Hepatocyte (in vitro differentiated cells): Measurements from ENCODE around the gene LSM14A. TPM values are rescaled to one million over a fixed set of nuclear protein-coding genes. Genes with fewer than 3 reads are reported as not detected.
"Not testable (repeated sequence)": the region's sequence is repeated elsewhere in the genome, so short reads cannot be mapped to it uniquely, and the experiment has no call there.

Experiments
- DNase-seq: peaks from one replicate; pipeline ENCODE4 v3.0.0-alpha.2; 2016; ENCODE audit warnings: low spot score
- H2AFZ ChIP-seq: fragments of 200-600 bp; sonication (generic); 2 replicates; pipeline ENCODE4 v1.6.0; 2016; ENCODE audit warnings: antibody characterized with exemption, mild to moderate bottlenecking
- H3K27ac ChIP-seq: fragments of 200-600 bp; sonication (generic); 2 replicates; pipeline ENCODE4 v1.5.1; 2016; ENCODE audit warnings: mild to moderate bottlenecking
- H3K27me3 ChIP-seq: fragments of 200-600 bp; sonication (generic); 2 replicates; pipeline ENCODE4 v1.6.1; 2016
- H3K36me3 ChIP-seq: fragments of 200-600 bp; sonication (generic); replicated peaks from 2 replicates; pipeline ENCODE4 v1.5.1; 2016; ENCODE audit warnings: low read depth; ENCODE audit not compliant: insufficient read depth
- H3K4me1 ChIP-seq: fragments of 200-600 bp; sonication (generic); 2 replicates; pipeline ENCODE4 v1.5.1; 2016; ENCODE audit warnings: mild to moderate bottlenecking, moderate library complexity; ENCODE audit not compliant: insufficient read depth
- H3K4me2 ChIP-seq: fragments of 200-600 bp; sonication (generic); 2 replicates; pipeline ENCODE4 v1.6.0; 2016
- H3K4me3 ChIP-seq: fragments of 200-600 bp; sonication (generic); 2 replicates; pipeline ENCODE4 v1.5.1; 2016; ENCODE audit warnings: mild to moderate bottlenecking
- H3K79me2 ChIP-seq: fragments of 200-600 bp; sonication (generic); 2 replicates; pipeline ENCODE4 v1.6.0; 2017; ENCODE audit warnings: mild to moderate bottlenecking
- H3K9me2 ChIP-seq: fragments of 200-600 bp; sonication (generic); replicated peaks from 2 replicates; pipeline ENCODE4 v1.6.0; 2017; ENCODE audit warnings: mild to moderate bottlenecking; ENCODE audit not compliant: insufficient read depth
- H3K9me3 ChIP-seq: fragments of 200-600 bp; sonication (generic); 2 replicates; pipeline ENCODE4 v1.5.1; 2016; ENCODE audit warnings: low read depth, mild to moderate bottlenecking
- H4K20me1 ChIP-seq: fragments of 200-600 bp; sonication (generic); 2 replicates; pipeline ENCODE4 v1.6.0; 2016; ENCODE audit warnings: mild to moderate bottlenecking; ENCODE audit not compliant: insufficient read depth, poor library complexity, severe bottlenecking
- EZH2 ChIP-seq: fragments of 200-600 bp; sonication (generic); IDR thresholded peaks from 2 replicates; pipeline ENCODE4 v1.6.1; 2016; ENCODE audit warnings: antibody characterized with exemption, mild to moderate bottlenecking, borderline replicate concordance
- EZH2phosphoT487 ChIP-seq: fragments of 200-600 bp; sonication (generic); IDR thresholded peaks from one replicate; pipeline ENCODE4 v1.6.1; 2018; ENCODE audit warnings: antibody characterized with exemption, mild to moderate bottlenecking, low read depth, moderate library complexity; ENCODE audit not compliant: unreplicated experiment, severe bottlenecking
- WGBS: methylation state at CpG from one replicate; pipeline ENCODE4 v1.1.6; 2016; ENCODE audit warnings: low lambda C conversion rate; ENCODE audit errors: missing lambda C conversion rate; 5-methylcytosine and 5-hydroxymethylcytosine counted together
- polyA plus RNA-seq: library from polyadenylated mRNA; unstranded; fragments of >200 nt; fragmentation: Nextera tagmentation; extraction: Ambion mirVana; gene quantifications from 2 replicates; pipeline ENCODE4 v1.2.1, GENCODE V29; 2016
- total RNA-seq: library from RNA; depleted of rRNA; stranded (reverse); fragments of >200 nt; gene quantifications from 2 replicates; pipeline ENCODE4 v1.2.3, GENCODE V29; 2014
- TF ChIP-seq, protein P1 (sequence below): fragments of 200-600 bp; sonication (generic); IDR thresholded peaks from 2 replicates; pipeline ENCODE4 v1.5.1; 2016; ENCODE audit warnings: antibody characterized with exemption, mild to moderate bottlenecking; ENCODE audit not compliant: poor library complexity

Gene LSM14A
- total and polyA plus RNA-seq, 2 experiments from 2014 or later: 64.7 to 96.5 TPM

DNA sequence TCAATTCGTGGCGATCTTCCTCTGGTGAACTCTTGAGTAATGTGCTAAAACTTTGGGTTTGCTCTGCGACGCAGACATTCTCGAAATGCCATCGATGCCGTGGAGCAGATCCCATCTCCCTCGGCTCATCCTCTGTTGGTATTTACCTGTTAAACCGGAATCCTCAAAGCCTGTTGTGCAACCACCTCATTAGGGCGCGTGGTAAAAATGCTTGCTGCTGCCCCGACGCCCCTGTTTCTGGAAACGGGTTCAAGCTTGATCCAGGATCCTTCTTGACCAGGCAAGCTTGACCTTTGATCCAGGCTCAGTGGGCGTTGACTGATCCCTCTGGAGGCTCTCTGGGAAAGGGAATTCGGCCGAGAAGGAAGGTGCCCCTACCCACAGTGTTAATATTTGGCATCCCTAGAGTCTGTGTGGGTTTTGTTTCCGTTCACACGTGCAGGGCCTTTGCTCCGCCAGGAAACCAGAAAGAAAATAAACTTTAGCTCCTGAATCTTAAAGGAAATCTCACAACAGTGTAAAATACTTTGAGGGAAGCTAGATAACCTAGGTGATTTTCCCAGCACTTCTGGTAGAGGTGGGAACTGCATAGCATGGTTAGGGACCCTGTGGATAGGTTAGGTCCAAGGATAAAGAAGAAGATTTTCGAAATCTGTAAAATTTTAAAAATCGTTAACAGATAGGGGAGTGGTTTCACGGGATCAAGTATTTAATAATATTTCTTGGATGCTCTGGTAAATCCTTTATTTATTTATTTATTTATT, 1.1 kb downstream of the LSM14A start:
- no peaks in the 10 kb centered on the region for H3K9me2 ChIP-seq
- WGBS: 5% methylated on average over 23 of the region's 23 CpGs
- no peaks in the 10 kb centered on the region for H3K9me3 ChIP-seq
- peak overlapping the region; percentile 85 for H2AFZ ChIP-seq
- peak overlapping the region; percentile 95 for H3K4me2 ChIP-seq
- H3K27ac ChIP-seq: peak overlapping the region; percentile 100
- H3K4me1 ChIP-seq: peaks cover 65% of the 10 kb centered on the region
- peaks cover 71% of the 10 kb centered on the region for H3K79me2 ChIP-seq
- no peak for TF ChIP-seq EZH2
- no peak for TF ChIP-seq EZH2phosphoT487
- TF ChIP-seq, protein P1, sequence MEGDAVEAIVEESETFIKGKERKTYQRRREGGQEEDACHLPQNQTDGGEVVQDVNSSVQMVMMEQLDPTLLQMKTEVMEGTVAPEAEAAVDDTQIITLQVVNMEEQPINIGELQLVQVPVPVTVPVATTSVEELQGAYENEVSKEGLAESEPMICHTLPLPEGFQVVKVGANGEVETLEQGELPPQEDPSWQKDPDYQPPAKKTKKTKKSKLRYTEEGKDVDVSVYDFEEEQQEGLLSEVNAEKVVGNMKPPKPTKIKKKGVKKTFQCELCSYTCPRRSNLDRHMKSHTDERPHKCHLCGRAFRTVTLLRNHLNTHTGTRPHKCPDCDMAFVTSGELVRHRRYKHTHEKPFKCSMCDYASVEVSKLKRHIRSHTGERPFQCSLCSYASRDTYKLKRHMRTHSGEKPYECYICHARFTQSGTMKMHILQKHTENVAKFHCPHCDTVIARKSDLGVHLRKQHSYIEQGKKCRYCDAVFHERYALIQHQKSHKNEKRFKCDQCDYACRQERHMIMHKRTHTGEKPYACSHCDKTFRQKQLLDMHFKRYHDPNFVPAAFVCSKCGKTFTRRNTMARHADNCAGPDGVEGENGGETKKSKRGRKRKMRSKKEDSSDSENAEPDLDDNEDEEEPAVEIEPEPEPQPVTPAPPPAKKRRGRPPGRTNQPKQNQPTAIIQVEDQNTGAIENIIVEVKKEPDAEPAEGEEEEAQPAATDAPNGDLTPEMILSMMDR: no peak
- peaks cover 52% of the 10 kb centered on the region for H4K20me1 ChIP-seq
- peak; percentile 64 for DNase-seq
- H3K27me3 ChIP-seq: no peaks in the 10 kb centered on the region
- H3K4me3 ChIP-seq: peak overlapping the region; percentile 95
- H3K36me3 ChIP-seq: no peaks in the 10 kb centered on the region

DNA sequence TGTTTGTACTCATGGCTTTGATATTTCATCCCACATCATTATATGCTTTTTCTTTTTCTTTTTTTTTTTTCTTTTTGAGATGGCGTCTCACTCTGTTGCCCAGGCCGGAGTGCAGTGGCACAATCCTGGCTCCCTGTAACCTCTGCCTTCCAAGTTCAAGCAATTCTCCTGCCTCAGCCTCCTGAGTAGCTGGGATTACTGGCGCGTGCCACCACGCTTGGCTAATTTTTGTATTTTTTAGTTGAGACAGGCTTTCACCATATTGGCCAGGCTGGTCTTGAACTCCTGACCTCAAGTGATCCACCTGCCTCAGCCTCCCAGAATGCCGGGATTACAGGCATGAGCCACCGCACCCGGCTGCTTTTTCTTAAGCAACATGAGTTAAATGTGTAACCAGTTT, 2.9 kb downstream of the LSM14A start:
- Histone ChIP-seq H3K4me2 (peak overlapping the region; percentile 95), H4K20me1 (peaks cover 70% of the 10 kb centered on the region), H3K4me3 (peak overlapping the region; percentile 9), H3K4me1 (peaks cover 76% of the 10 kb centered on the region), H3K79me2 (peaks cover 88% of the 10 kb centered on the region)
- not testable (repeated sequence) for H3K36me3 ChIP-seq, H3K9me2 ChIP-seq, H3K27me3 ChIP-seq, DNase-seq, H2AFZ ChIP-seq, H3K9me3 ChIP-seq, H3K27ac ChIP-seq
- WGBS: 87% methylated on average over 8 of the region's 8 CpGs

DNA sequence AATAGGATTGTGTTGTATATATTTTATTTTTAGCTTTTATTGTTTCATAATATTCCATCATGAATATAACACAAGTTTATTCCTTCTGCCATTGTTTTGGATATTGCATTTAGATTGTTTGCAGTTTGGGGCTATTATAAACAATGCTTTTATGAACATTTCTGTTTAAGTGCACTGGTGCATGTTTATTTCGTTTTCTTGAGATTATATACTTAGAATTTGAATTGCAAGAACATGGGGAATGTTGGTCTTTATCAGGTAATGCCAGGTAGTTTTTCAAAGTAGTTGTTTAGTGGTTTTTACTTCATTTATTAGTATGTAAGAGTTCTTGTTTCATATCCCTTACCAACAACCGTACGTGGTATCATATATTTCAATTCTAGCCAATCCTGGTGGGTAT, 4.3 kb downstream of the LSM14A start:
- 77% methylated on average over 3 of the region's 3 CpGs for WGBS
- DNase-seq: no peak
- H3K4me2 ChIP-seq: peak overlapping the region; percentile 95
- peaks cover 84% of the 10 kb centered on the region for H4K20me1 ChIP-seq
- peaks cover 67% of the 10 kb centered on the region for H3K4me1 ChIP-seq
- H3K4me3 ChIP-seq: no peak overlapping the region
- no peak overlapping the region for H3K27ac ChIP-seq
- no peak overlapping the region for H2AFZ ChIP-seq
- no peaks in the 10 kb centered on the region for H3K36me3 ChIP-seq
- no peaks in the 10 kb centered on the region for H3K27me3 ChIP-seq
- no peaks in the 10 kb centered on the region for H3K9me2 ChIP-seq
- H3K79me2 ChIP-seq: peaks cover 90% of the 10 kb centered on the region
- TF ChIP-seq, protein P1: no peak
- TF ChIP-seq EZH2phosphoT487: no peak
- no peak for TF ChIP-seq EZH2
- H3K9me3 ChIP-seq: no peaks in the 10 kb centered on the region

DNA sequence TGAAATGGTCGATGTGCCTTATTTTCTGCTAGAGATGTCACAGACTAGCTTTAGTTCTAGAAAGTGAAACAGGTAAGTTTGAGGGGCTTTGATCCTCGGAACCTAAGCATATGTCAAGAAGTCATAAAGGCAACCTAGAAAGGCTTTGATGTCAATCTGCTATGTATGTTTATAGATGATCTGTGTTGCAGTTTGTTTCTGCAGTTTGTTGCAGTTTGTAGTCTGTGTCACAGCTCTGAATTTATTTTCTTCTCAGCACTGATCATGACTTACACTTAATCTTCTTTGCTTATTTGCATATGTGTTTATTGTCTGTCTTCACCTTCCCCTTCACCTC, 5.9 kb downstream of the LSM14A start:
- DNase-seq: no peak
- no peak overlapping the region for H3K4me3 ChIP-seq
- peaks cover 63% of the 10 kb centered on the region for H3K4me1 ChIP-seq
- peak overlapping the region; percentile 95 for H3K4me2 ChIP-seq
- H3K79me2 ChIP-seq: peaks cover 100% of the 10 kb centered on the region
- H2AFZ ChIP-seq: no peak overlapping the region
- no peaks in the 10 kb centered on the region for H3K9me2 ChIP-seq
- no peaks in the 10 kb centered on the region for H3K36me3 ChIP-seq
- TF ChIP-seq, protein P1: no peak
- no peak for TF ChIP-seq EZH2phosphoT487
- TF ChIP-seq EZH2: no peak
- peaks cover 100% of the 10 kb centered on the region for H4K20me1 ChIP-seq
- H3K27ac ChIP-seq: no peak overlapping the region
- 56% methylated on average over 2 of the region's 2 CpGs for WGBS
- H3K9me3 ChIP-seq: no peaks in the 10 kb centered on the region
- no peaks in the 10 kb centered on the region for H3K27me3 ChIP-seq
